ENCODE data around the gene VTA1. TPM values are rescaled to one million over a fixed set of nuclear protein-coding genes. Genes with fewer than 3 reads are reported as not detected.

The VTA1 gene
- total RNA-seq, 1 donor from 2014 or later, result 65.3 TPM

GRCh38 chr6:142184307-142184706, 37.2 kb downstream of the VTA1 start:
- H2AFZ ChIP-seq (ENCODE audit: low read depth, low read length), result no peak overlapping the region
- FAIRE-seq, result peak; percentile 75
- peaks cover 4% of the 10 kb centered on the region for H3K36me3 ChIP-seq (ENCODE audit: insufficient read depth, low read length)
- no peak for TF ChIP-seq CTCF (IDR thresholded peaks at IDR 0.05; ENCODE audit: insufficient read depth, low read depth, low read length)
- no peak for TF ChIP-seq EZH2 (IDR thresholded peaks at IDR 0.05; ENCODE audit: insufficient read depth, low read length)
- Mint-ChIP-seq H3K9me3 (ENCODE audit: unreplicated experiment) (no peaks in the 10 kb centered on the region), H3K36me3 (ENCODE audit: low read depth, unreplicated experiment) (no peaks in the 10 kb centered on the region), H3K4me3 (ENCODE audit: unreplicated experiment) (no peak overlapping the region), H3K27me3 (ENCODE audit: low read depth, unreplicated experiment) (no peaks in the 10 kb centered on the region), H3K27ac (ENCODE audit: unreplicated experiment) (no peak overlapping the region), H3K4me1 (ENCODE audit: low read depth, unreplicated experiment) (peaks cover 12% of the 10 kb centered on the region)
- H3K9ac ChIP-seq (ENCODE audit: low read length), result no peak overlapping the region
- no peak overlapping the region for H3K27ac ChIP-seq (ENCODE audit: low read depth, low read length)
- no peaks in the 10 kb centered on the region for H4K20me1 ChIP-seq (ENCODE audit: insufficient read depth, low read length)
- H3K27me3 ChIP-seq (ENCODE audit: insufficient read depth, low read length), result no peaks in the 10 kb centered on the region
- no peaks in the 10 kb centered on the region for H3K4me1 ChIP-seq (ENCODE audit: insufficient read depth, low read length)
- no peaks in the 10 kb centered on the region for H3K9me3 ChIP-seq (ENCODE audit: insufficient read depth, low read depth, low read length)
- H3K4me2 ChIP-seq (ENCODE audit: low read length), result no peak overlapping the region
- no peak overlapping the region for H3K4me3 ChIP-seq (ENCODE audit: insufficient read depth, low read depth, low read length)
- H3K79me2 ChIP-seq (ENCODE audit: insufficient read depth, low read length), result no peaks in the 10 kb centered on the region
- DNase-seq (ENCODE audit: low read depth), result no peak

GRCh38 chr6:142185641-142186040, 38.6 kb downstream of the VTA1 start:
- peaks cover 5% of the 10 kb centered on the region for H3K36me3 Mint-ChIP-seq (ENCODE audit: low read depth, unreplicated experiment)
- H3K4me3 Mint-ChIP-seq (ENCODE audit: unreplicated experiment), result no peak overlapping the region
- H3K27ac Mint-ChIP-seq (ENCODE audit: unreplicated experiment), result no peak overlapping the region

More at GRCh38 chr6:142185641-142186040, 38.6 kb downstream of the VTA1 start:
- Histone ChIP-seq H3K4me3 (ENCODE audit: insufficient read depth, low read depth, low read length) (no peak overlapping the region), H3K79me2 (ENCODE audit: insufficient read depth, low read length) (no peaks in the 10 kb centered on the region), H3K36me3 (ENCODE audit: insufficient read depth, low read length) (peaks cover 2% of the 10 kb centered on the region), H3K9me3 (ENCODE audit: insufficient read depth, low read depth, low read length) (no peaks in the 10 kb centered on the region), H4K20me1 (ENCODE audit: insufficient read depth, low read length) (no peaks in the 10 kb centered on the region), H3K27me3 (ENCODE audit: insufficient read depth, low read length) (no peaks in the 10 kb centered on the region), H2AFZ (ENCODE audit: low read depth, low read length) (no peak overlapping the region), H3K27ac (ENCODE audit: low read depth, low read length) (no peak overlapping the region), H3K9ac (ENCODE audit: low read length) (no peak overlapping the region), H3K4me2 (ENCODE audit: low read length) (no peak overlapping the region), H3K4me1 (ENCODE audit: insufficient read depth, low read length) (no peaks in the 10 kb centered on the region)
- H3K27me3 Mint-ChIP-seq (ENCODE audit: low read depth, unreplicated experiment), result no peaks in the 10 kb centered on the region
- no peak for TF ChIP-seq CTCF (IDR thresholded peaks at IDR 0.05; ENCODE audit: insufficient read depth, low read depth, low read length)
- no peak for TF ChIP-seq EZH2 (IDR thresholded peaks at IDR 0.05; ENCODE audit: insufficient read depth, low read length)
- FAIRE-seq, result no peak
- H3K9me3 Mint-ChIP-seq (ENCODE audit: unreplicated experiment), result no peaks in the 10 kb centered on the region
- no peak for DNase-seq (ENCODE audit: low read depth)
- H3K4me1 Mint-ChIP-seq (ENCODE audit: low read depth, unreplicated experiment), result peaks cover 12% of the 10 kb centered on the region
